Measurements from ENCODE around the gene CANT1. TPM values are rescaled to one million over a fixed set of nuclear protein-coding genes. Genes with fewer than 3 reads are reported as not detected.
A peak's percentile ranks its signal among the peaks of the same experiment; 100 is the strongest.

Gene CANT1
- total RNA-seq, 4 donors from 2014 or later, result 18.1 to 39.4 (median 28.4) TPM

DNA sequence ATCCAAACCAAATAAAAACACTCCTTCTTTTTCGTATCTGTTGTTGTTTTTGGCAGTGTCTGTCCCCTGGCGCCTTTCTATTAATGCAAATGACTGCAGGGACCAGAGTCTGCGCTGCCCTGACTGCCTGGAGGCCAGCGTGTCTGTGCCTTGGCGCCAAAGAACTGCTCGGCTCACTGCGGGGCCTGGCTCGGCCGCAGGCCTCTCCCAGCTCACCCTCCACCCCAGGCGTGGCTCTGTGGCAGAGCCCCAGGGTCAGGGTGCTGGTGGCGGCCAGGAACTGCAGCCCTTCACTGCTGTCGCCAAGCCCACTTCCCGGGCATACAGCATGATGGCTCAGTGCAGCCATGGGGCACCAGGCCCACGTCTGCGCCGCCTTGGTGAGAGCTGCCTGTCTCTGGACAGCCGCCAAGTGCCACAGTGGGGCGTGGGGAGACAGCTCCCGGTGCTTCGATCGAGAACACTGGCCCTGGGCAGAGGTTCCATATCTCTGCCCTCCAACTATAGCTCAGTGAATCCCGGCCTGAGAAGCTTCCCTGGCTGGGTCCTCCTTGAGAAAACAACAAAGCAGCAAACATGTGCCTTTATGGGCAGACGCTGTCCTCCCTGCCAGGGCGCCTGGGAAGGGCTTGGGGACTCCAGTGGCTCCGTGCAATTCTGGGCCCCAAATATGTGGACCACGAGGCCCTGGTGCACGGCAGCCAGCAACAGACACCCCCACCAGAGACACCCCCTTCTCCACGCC lies 11.1 kb downstream of the CANT1 start:
- TF ChIP-seq, protein P1, sequence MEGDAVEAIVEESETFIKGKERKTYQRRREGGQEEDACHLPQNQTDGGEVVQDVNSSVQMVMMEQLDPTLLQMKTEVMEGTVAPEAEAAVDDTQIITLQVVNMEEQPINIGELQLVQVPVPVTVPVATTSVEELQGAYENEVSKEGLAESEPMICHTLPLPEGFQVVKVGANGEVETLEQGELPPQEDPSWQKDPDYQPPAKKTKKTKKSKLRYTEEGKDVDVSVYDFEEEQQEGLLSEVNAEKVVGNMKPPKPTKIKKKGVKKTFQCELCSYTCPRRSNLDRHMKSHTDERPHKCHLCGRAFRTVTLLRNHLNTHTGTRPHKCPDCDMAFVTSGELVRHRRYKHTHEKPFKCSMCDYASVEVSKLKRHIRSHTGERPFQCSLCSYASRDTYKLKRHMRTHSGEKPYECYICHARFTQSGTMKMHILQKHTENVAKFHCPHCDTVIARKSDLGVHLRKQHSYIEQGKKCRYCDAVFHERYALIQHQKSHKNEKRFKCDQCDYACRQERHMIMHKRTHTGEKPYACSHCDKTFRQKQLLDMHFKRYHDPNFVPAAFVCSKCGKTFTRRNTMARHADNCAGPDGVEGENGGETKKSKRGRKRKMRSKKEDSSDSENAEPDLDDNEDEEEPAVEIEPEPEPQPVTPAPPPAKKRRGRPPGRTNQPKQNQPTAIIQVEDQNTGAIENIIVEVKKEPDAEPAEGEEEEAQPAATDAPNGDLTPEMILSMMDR (IDR thresholded peaks at IDR 0.05), result no peak
- TF ChIP-seq POLR2A (IDR thresholded peaks at IDR 0.05), result no peak
- peak in 1 of 2 donors; percentile 88 for DNase-seq (ENCODE audit: low spot score in 2 of 2)
- intact Hi-C loops (cut with DNase I; ENCODE audit: low total_unique reads), result no loop called here
- no peak overlapping the region for H3K4me3 ChIP-seq (ENCODE audit: low read depth, poor library complexity, severe bottlenecking)
- WGBS, 2 donors, result 45 to 53% methylated on average over 17 to 26 of the region's 28 CpGs

DNA sequence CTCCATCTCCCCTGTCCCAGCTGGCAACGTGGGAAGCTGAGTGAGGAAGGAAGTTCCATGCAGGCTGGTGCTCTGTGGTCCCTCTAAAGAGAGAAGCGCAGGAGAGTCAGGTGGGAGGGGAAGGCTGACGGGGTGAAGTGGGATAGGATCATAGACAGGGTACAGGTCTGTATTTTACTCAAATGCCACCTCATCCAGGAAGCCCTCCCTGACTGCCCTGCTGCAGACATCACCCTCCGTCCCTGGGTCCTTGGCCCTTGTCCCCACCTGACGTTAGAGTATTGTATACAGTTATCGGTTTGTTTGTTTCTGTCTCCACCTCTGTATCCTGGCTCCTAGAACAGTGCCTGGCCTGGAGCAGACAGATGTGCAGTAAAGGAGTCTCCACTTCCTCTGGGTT lies 11.7 kb downstream of the CANT1 start:
- H3K4me3 ChIP-seq (ENCODE audit: low read depth, poor library complexity, severe bottlenecking), result no peak overlapping the region
- 66 to 73% methylated on average over 6 of the region's 6 CpGs for WGBS, 2 donors
- peak in 1 of 2 donors; percentile 61 for DNase-seq (ENCODE audit: low spot score in 2 of 2)
- intact Hi-C loops (cut with DNase I; ENCODE audit: low total_unique reads), result no loop called here
- TF ChIP-seq POLR2A (IDR thresholded peaks at IDR 0.05), result no peak
- TF ChIP-seq, protein P1 (IDR thresholded peaks at IDR 0.05), result no peak

DNA sequence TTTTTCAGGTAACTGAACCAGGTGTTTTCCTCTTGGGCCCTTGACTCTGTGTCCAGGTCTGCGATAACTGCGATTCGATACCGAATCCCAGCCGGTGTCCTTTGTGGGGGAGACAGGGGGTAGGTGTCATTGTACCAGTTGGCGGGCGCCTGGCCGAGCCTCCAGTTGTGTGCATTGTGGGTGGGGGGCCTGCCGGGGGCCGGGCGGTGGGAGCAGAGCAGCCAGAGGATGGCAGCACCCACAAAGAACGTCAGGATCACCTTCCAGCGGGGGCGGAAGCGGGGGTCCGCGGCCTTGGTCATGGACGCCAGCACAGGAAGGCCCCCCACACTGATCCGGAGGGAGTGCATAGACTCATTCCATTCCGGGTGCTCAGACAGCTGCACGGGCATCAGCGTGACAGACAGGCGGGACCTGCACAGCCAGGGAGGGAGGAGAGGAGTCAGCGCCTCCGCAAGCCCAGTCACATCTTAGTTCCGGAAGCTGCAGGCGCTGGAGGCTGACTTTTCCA lies 12.3 kb downstream of the CANT1 start:
- TF ChIP-seq, protein P1 (IDR thresholded peaks at IDR 0.05), result no peak
- no peak for TF ChIP-seq POLR2A (IDR thresholded peaks at IDR 0.05)
- H3K4me3 ChIP-seq (ENCODE audit: low read depth, poor library complexity, severe bottlenecking), result no peak overlapping the region
- peak in 1 of 2 donors; percentile 77 for DNase-seq (ENCODE audit: low spot score in 2 of 2)
- intact Hi-C loops (cut with DNase I; ENCODE audit: low total_unique reads), result no loop called here
- WGBS, 2 donors, result 79 to 82% methylated on average over 27 of the region's 27 CpGs

DNA sequence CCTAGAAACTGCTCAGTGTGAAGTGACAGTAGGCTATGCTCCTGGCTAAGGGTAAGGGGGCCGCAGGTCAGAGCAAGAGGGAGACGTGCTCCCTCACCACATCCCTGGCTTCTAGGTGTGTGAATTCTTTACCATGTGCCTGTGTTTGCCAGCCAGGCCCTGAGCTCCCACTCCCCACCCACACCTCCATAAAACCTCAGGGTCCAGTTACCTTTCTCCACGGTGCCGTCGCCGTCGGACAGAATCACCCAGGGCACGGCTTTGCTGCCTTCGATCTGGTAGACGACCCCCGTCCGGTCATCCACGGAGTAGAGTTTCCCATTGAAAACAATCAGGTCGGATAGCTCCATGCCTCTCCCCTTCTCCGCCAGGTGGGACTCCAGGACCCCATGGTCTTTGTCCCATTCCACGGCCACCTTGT lies 12.8 kb downstream of the CANT1 start:
- peak in 1 of 2 donors; percentile 76 for DNase-seq (ENCODE audit: low spot score in 2 of 2)
- intact Hi-C loops (cut with DNase I; ENCODE audit: low total_unique reads), result no loop called here
- no peak overlapping the region for H3K4me3 ChIP-seq (ENCODE audit: low read depth, poor library complexity, severe bottlenecking)
- no peak for TF ChIP-seq POLR2A (IDR thresholded peaks at IDR 0.05)
- TF ChIP-seq, protein P1 (IDR thresholded peaks at IDR 0.05), result no peak
- WGBS, 2 donors, result 84 to 91% methylated on average over 16 of the region's 16 CpGs

DNA sequence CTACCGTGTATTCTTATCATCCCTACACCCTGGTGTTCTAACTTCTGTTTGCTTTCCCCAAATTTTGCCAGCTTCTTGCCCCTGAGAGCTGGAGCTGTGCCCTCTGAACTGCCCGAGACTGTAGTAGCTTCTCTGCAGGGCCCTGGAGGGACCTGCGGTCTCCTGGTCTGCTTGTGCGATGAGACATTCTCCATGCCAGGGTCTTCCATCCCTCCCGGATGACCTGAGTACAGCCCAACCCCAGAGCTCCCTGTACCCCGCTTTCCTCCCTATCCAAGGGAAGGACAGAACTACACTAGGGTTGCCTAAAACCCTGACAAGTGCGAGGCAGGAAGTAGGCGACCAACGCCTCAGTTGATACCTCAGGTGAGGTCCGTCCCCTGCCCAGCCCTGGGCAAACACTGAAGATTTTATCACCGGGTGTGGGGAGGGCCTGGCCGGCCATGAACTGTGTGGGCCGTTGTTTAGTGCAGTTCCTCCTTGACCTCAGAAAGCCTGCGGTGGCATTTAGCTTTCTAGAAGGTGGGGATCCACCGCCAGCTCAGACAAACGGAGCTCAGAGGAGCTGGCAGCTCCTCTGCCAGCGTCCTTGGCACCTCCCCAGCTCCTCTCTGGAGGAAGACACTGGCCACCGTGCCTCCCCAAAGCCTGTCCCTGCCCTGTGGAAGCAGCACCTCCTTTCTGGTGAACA lies 13.7 kb downstream of the CANT1 start:
- TF ChIP-seq POLR2A (IDR thresholded peaks at IDR 0.05), result no peak
- TF ChIP-seq, protein P1 (IDR thresholded peaks at IDR 0.05), result no peak
- WGBS, 2 donors, result 66 to 80% methylated on average over 17 to 18 of the region's 18 CpGs
- no peak overlapping the region for H3K4me3 ChIP-seq (ENCODE audit: low read depth, poor library complexity, severe bottlenecking)
- peak in 1 of 2 donors; percentile 82 for DNase-seq (ENCODE audit: low spot score in 2 of 2)
- intact Hi-C loops (cut with DNase I; ENCODE audit: low total_unique reads), result no loop called here
